CD14-positive monocyte (primary cell): ENCODE data around the gene CDK6. TPM values are rescaled to one million over a fixed set of nuclear protein-coding genes. Genes with fewer than 3 reads are reported as not detected.

Experiments
- DNase-seq, 3 donors: peaks; one replicate each; pipeline ENCODE4 v3.0.0-alpha.2; 2011 to 2022
- H2AFZ ChIP-seq: 2 replicates; pipeline ENCODE4 v1.6.0; 2012; ENCODE audit warnings: mild to moderate bottlenecking, low read depth, low read length, inconsistent platforms; ENCODE audit not compliant: insufficient read depth, poor library complexity, severe bottlenecking
- H3K27ac ChIP-seq, 2 donors: 1 replicate in 1 of 2; 2 replicates in 1 of 2; pipeline ENCODE4 v1.5.1; 2012 to 2013; ENCODE audit warnings: low read length in 2 of 2, control low read depth in 1 of 2, inconsistent platforms in 1 of 2, low read depth in 1 of 2, mild to moderate bottlenecking in 1 of 2
- H3K27me3 ChIP-seq, 2 donors: one replicate each; pipeline versions ENCODE4 v1.6.0 to v1.6.1; 2011 to 2013; ENCODE audit warnings: low read length in 2 of 2; ENCODE audit not compliant: control insufficient read depth in 2 of 2, insufficient read depth in 2 of 2
- H3K36me3 ChIP-seq, 2 donors: replicated peaks in 1 of 2; 1 replicate in 1 of 2; 2 replicates in 1 of 2; pipeline versions ENCODE4 v1.5.1 to v1.6.1; 2012 to 2013; ENCODE audit warnings: low read length in 2 of 2, control low read depth in 1 of 2, inconsistent platforms in 1 of 2, mild to moderate bottlenecking in 1 of 2; ENCODE audit not compliant: insufficient read depth in 2 of 2, control insufficient read depth in 1 of 2
- H3K4me1 ChIP-seq, 2 donors: 1 replicate in 1 of 2; 2 replicates in 1 of 2; pipeline versions ENCODE4 v1.5.1 to v1.6.1; 2012 to 2013; ENCODE audit warnings: low read length in 2 of 2, control low read depth in 1 of 2, inconsistent platforms in 1 of 2, mild to moderate bottlenecking in 1 of 2, moderate library complexity in 1 of 2; ENCODE audit not compliant: insufficient read depth in 2 of 2, control insufficient read depth in 1 of 2
- H3K4me2 ChIP-seq: replicated peaks from 2 replicates; pipeline ENCODE3; 2012; ENCODE audit warnings: low read length, moderate library complexity, mild to moderate bottlenecking; ENCODE audit not compliant: poor library complexity, severe bottlenecking; ENCODE audit errors: extremely low read depth
- H3K4me3 ChIP-seq, 3 experiments: fragments of 200-600 bp in 1 of 3; sonication (generic) in 1 of 3; replicated peaks in 1 of 3; 1 replicate in 2 of 3; 2 replicates in 1 of 3; pipeline ENCODE4 v1.5.1; 2011 to 2013; ENCODE audit warnings: low read length in 3 of 3, mild to moderate bottlenecking in 3 of 3, control low read depth in 2 of 3, low read depth in 2 of 3, inconsistent platforms in 1 of 3, moderate library complexity in 1 of 3
- H3K79me2 ChIP-seq: 2 replicates; pipeline ENCODE4 v1.6.0; 2012; ENCODE audit warnings: mild to moderate bottlenecking, control low read depth, inconsistent platforms, low read length, moderate library complexity; ENCODE audit not compliant: insufficient read depth
- H3K9ac ChIP-seq: 2 replicates; pipeline ENCODE4 v1.6.0; 2017; ENCODE audit warnings: low read length, mild to moderate bottlenecking; ENCODE audit not compliant: insufficient read depth, poor library complexity, severe bottlenecking
- H3K9me3 ChIP-seq, 2 donors: replicated peaks in 1 of 2; 1 replicate in 1 of 2; 2 replicates in 1 of 2; pipeline versions ENCODE4 v1.5.1 to v1.6.1; 2012 to 2013; ENCODE audit warnings: low read length in 2 of 2, control low read depth in 1 of 2; ENCODE audit not compliant: control insufficient read depth in 1 of 2, insufficient read depth in 1 of 2
- H4K20me1 ChIP-seq: 2 replicates; pipeline ENCODE4 v1.6.0; 2012; ENCODE audit warnings: mild to moderate bottlenecking, low read length, control low read depth, moderate library complexity; ENCODE audit not compliant: insufficient read depth
- H3K27ac Mint-ChIP-seq, 7 donors: one replicate each; pipeline ENCODE4 v1.8.0; 2020; ENCODE audit warnings: mild to moderate bottlenecking in 7 of 7, mixed read lengths in 7 of 7, moderate library complexity in 6 of 7, inconsistent platforms in 2 of 7
- H3K27me3 Mint-ChIP-seq, 3 donors: one replicate each; pipeline ENCODE4 v1.8.0; 2021 to 2022; ENCODE audit warnings: low read depth in 3 of 3, mild to moderate bottlenecking in 3 of 3, mixed read lengths in 3 of 3, moderate library complexity in 3 of 3, inconsistent platforms in 1 of 3
- H3K36me3 Mint-ChIP-seq, 2 donors: one replicate each; pipeline ENCODE4 v1.8.0; 2020; ENCODE audit warnings: mixed read lengths in 2 of 2, inconsistent platforms in 1 of 2, mild to moderate bottlenecking in 1 of 2
- H3K4me1 Mint-ChIP-seq: one replicate; pipeline ENCODE4 v1.8.0; 2020; ENCODE audit warnings: mild to moderate bottlenecking, mixed read lengths
- H3K4me3 Mint-ChIP-seq, 2 donors: one replicate each; pipeline ENCODE4 v1.8.0; 2020; ENCODE audit warnings: mild to moderate bottlenecking in 2 of 2, mixed read lengths in 2 of 2, moderate library complexity in 1 of 2
- H3K9me3 Mint-ChIP-seq, 7 donors: one replicate each; pipeline ENCODE4 v1.8.0; 2020 to 2022; ENCODE audit warnings: mixed read lengths in 7 of 7, mild to moderate bottlenecking in 6 of 7, moderate library complexity in 6 of 7, inconsistent platforms in 2 of 7
- CTCF ChIP-seq: fragments of 200-600 bp; IDR thresholded peaks from one replicate; pipeline ENCODE4 v1.8.0; 2022; ENCODE audit warnings: antibody characterized with exemption, mild to moderate bottlenecking
- WGBS: methylation state at CpG from one replicate; pipeline ENCODE4 v1.1.5; 2013; ENCODE audit warnings: missing lambda C conversion rate; ENCODE audit not compliant: insufficient coverage; 5-methylcytosine and 5-hydroxymethylcytosine counted together
- intact Hi-C, 2 donors: fragments of 100-400 bp; cut with micrococcal nuclease; formaldehyde crosslinking; loops; one replicate each; pipeline versions ENCODE4 v1.15.0 to v1.15.1; 2023
- polyA plus RNA-seq, 3 donors: library from polyadenylated mRNA; depleted of rRNA in 1 of 3; unstranded in 2 of 3; stranded (reverse) in 1 of 3; fragments of 300-500 nt in 2 of 3; fragments of >200 nt in 1 of 3; fragmentation: Illumina TruSeq in 2 of 3; gene quantifications; 1 replicate in 2 of 3; 2 replicates in 1 of 3; pipeline ENCODE4 v1.2.3, GENCODE V29; 2012 to 2021

The CDK6 gene
- polyA plus RNA-seq, 3 donors: 3.4 to 4.3 (median 3.8) TPM

- Histone ChIP-seq H3K4me1 (peaks cover 2 to 14% of the 10 kb centered on the region in 2 donors), H3K79me2 (peaks cover 17% of the 10 kb centered on the region), H3K4me3 (no peak overlapping the region), H4K20me1 (no peaks in the 10 kb centered on the region), H3K9me3 (no peaks in the 10 kb centered on the region), H3K27ac (no peak overlapping the region), H3K36me3 (no peaks in the 10 kb centered on the region), H3K9ac (no peak overlapping the region), H3K27me3 (no peaks in the 10 kb centered on the region), H3K4me2 (no peak overlapping the region), H2AFZ (no peak overlapping the region)
- no peak for TF ChIP-seq CTCF
- H3K27me3 Mint-ChIP-seq: no peaks in the 10 kb centered on the region
- DNase-seq: no peak
- H3K9me3 Mint-ChIP-seq: peaks cover 0 to 2% (median 0%) of the 10 kb centered on the region in 7 donors
- H3K27ac Mint-ChIP-seq: no peak overlapping the region
- intact Hi-C loops: no loop called here
- no peak overlapping the region for H3K4me3 Mint-ChIP-seq
- H3K4me1 Mint-ChIP-seq: peaks cover 20% of the 10 kb centered on the region
- H3K36me3 Mint-ChIP-seq: peaks cover 3 to 4% of the 10 kb centered on the region in 2 donors
Observed at GRCh38 chr7:92748495-92748894, 87.9 kb downstream of the CDK6 start.

DNA sequence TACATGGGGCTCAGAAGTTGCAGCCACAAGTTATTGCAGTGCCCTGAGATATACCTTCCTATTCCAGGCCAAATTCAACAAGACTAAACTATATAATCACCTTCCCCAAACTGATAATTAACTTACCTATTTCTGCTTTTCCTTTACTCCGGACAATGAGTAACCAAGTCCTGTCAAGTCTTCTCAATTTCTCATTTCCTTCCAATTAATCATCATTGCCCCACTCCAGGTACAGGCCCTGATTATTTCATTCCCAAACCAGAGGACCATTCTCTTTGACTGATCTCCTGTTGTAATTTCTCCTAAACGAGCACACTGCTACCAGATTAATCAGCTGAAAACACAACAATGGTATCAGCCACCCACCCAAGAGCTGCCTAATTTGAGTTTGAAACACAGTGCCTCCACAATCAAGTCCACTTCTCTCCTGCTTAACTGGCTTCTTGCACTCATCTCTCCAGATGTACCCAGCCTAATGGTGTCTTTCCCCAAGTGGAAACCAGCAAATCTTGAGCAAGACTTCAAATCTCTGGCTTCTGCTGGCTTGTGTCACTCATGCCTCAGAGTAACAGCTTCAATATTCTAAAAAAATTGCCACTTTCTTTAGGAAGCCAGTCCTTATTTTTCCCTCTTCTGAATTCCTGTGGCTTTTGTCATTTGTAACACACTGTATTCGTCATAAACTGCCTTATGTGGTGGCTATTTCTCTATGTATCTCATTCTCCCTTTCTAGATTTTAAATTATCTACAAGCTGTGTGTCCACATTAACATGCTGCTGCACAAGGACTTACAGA is 89.1 kb downstream of the CDK6 start:
- intact Hi-C loops: no loop called here

More for the DNA sequence above, 89.1 kb downstream of the CDK6 start:
- no peak overlapping the region for H3K9ac ChIP-seq
- no peak overlapping the region for H2AFZ ChIP-seq
- H3K9me3 Mint-ChIP-seq: peaks cover 0 to 2% (median 0%) of the 10 kb centered on the region in 7 donors
- H3K4me2 ChIP-seq: no peak overlapping the region
- peaks cover 4% of the 10 kb centered on the region in 2 donors for H3K36me3 Mint-ChIP-seq
- no peak overlapping the region for H3K4me3 Mint-ChIP-seq
- WGBS: 43% methylated on average over 3 of the region's 3 CpGs
- no peak overlapping the region for H3K27ac ChIP-seq
- H4K20me1 ChIP-seq: no peaks in the 10 kb centered on the region
- peaks cover 2 to 14% of the 10 kb centered on the region in 2 donors for H3K4me1 ChIP-seq
- H3K9me3 ChIP-seq: no peaks in the 10 kb centered on the region
- peaks cover 20% of the 10 kb centered on the region for H3K4me1 Mint-ChIP-seq
- H3K27ac Mint-ChIP-seq: peak overlapping the region in 3 of 7 donors; percentile 4 to 42 (median 7)
- no peaks in the 10 kb centered on the region for H3K36me3 ChIP-seq
- no peak overlapping the region for H3K4me3 ChIP-seq
- no peak for DNase-seq
- no peak for TF ChIP-seq CTCF
- H3K27me3 ChIP-seq: no peaks in the 10 kb centered on the region
- H3K27me3 Mint-ChIP-seq: no peaks in the 10 kb centered on the region
- H3K79me2 ChIP-seq: peaks cover 16% of the 10 kb centered on the region
